Measurements from ENCODE around the gene TFB2M.
A peak's percentile ranks its signal among the peaks of the same experiment; 100 is the strongest.
"Not testable (repeated sequence)": the region's sequence is repeated elsewhere in the genome, so short reads cannot be mapped to it uniquely, and the experiment has no call there.

Gene TFB2M, protein sequence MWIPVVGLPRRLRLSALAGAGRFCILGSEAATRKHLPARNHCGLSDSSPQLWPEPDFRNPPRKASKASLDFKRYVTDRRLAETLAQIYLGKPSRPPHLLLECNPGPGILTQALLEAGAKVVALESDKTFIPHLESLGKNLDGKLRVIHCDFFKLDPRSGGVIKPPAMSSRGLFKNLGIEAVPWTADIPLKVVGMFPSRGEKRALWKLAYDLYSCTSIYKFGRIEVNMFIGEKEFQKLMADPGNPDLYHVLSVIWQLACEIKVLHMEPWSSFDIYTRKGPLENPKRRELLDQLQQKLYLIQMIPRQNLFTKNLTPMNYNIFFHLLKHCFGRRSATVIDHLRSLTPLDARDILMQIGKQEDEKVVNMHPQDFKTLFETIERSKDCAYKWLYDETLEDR

DNA sequence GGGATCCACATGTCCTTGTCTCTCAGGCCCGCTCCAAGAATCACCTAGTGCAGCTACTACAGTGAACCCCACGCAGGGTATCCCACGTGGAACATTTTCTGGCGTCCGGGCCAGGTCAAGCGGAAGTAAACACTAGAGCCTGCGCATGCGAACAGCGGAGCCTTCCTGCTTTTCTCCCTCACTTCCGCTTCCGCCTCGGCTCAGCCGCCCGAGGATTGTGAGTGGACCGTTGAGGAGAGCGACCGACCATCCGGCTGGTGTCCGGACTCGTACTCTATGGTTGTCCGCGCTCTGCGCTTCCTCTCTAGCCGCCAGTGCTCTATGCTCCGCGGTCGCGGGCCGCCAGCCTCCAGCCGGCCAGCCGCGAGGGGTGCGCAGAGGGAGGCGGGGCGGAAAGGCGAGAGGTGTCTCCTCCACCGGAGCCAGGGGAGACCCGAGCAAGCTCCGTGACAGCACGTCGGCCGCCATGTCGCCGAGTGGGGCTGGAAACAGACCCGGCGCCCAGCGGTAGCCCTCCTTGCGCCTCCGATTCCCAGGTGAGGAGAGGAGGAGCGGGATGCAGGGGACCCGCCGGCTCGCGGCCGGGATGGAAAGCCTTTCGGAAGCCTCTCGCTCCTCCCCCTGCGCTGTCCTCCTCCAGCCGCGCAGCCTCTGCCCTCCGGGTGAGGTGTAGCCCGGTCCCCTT lies at the start of gene TFB2M, which contains the start of gene CNST:
TSS of gene TFB2M (minus strand) at position 134 of the 685 bp plus-strand sequence. CDS start at position 11, 123 bp downstream.
TSS of gene CNST (plus strand) at position 329 of the 685 bp plus-strand sequence. CDS start 25,107 bp downstream, outside the sequence.
- DNase-seq (ENCODE audit: low spot score), result peak; percentile 98

GRCh38 chr1:246613096-246613758 lies 47.2 kb upstream of the TFB2M start:
- no peak for DNase-seq (ENCODE audit: low spot score)

GRCh38 chr1:246609632-246610031 lies 43.6 kb upstream of the TFB2M start:
- DNase-seq (ENCODE audit: low spot score), result no peak

DNA sequence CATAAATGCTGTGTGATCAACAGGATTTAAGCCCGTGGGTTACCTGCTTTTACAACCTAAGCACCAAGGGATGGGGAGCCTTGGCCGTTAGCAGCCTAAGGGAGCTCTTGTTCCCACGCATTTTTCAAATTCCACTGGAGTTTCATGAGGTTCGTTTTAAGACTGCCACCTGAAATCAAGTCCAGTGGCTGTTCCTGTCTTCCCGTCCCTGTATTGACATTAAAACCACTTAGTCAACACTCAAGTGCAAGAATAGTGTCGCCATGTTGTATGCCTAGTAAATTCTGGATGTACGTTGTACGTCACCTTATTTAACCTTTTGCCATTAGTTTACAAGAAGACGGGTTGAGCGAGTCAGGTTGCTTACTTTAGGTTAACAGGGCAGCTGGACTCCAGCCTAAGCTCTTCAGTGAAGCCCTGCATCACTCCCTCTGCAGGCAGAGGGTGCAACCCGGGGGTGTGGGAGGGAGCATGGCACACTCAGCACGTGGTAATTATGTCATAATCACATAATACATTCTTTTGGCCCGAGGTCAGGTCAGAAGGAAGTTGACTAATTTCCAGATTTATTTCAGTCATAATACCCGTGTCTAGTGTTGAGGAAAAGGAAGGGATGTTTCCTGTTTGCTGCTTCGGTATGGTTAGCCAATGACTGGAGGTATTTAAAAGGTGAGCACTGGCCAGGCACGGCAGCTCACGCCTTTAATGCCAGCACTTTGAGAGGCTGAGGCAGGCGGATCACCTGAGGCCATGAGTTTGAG lies 42.7 kb upstream of the TFB2M start:
- DNase-seq (ENCODE audit: low spot score), result no peak

DNA sequence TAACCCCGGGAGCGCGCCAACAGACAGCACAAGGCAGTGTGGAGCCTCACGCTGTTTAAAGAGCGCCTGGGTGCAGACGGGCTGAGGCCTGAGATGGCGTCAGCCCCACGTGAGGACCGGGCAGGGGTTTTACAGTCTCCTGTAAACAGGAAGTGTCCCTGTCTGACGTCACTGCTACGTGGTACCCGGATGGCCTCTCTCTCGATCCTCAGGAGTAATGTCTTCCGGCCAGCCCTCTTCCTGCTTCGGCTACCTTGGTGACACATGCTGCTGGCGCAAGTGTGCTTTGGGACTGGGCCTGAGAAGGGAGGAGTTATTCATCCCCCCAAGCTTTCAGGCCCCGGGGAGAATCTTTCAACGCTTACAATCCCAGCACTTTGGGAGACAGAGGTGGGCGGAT lies 41.4 kb upstream of the TFB2M start:
- DNase-seq (ENCODE audit: low spot score), result no peak

DNA sequence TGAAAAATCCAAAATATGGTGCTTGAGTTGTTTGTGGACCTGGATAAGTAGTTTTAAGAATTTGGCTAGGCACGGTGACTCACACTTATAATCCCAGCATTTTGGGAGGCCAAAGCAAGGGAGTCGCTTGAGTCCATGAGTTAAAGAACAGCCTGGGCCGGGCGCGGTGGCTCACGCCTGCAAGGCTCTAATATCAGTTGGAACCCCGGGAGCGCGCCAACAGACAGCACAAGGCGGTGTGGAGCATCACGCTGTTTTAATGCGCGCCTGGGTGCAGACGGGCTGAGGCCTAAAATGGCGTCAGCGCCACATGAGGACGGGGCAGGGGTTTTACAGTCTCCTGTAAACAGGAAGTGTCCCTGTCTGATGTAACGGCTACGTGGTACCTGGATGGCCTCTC lies 39.2 kb upstream of the TFB2M start:
- not testable (repeated sequence) for DNase-seq (ENCODE audit: low spot score)

- no peak for DNase-seq (ENCODE audit: low spot score)
These were observed 36.1 kb upstream of the TFB2M start for GRCh38 chr1:246602194-246602593.

- DNase-seq (ENCODE audit: low spot score), result no peak
These were observed 34.5 kb upstream of the TFB2M start for GRCh38 chr1:246600579-246600978.

DNA sequence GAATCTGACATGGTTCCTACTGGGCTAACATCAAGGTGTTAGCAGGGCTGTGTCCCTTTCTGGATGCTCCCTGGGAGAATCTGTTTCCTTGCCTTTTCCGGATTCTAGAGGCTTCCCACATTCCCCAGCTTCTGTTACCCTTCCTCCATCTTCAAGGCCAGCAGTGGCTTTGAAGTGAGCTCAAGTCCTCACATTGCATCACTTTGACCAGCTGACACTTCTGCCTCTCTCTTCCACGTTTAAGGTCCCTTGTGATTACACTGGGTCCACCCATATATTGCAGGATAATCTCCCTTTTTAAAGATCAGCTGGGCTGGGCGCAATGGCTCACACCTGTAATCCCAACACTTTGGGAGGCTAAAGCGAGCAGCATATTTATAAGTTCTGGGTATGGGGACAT lies 33.3 kb upstream of the TFB2M start:
- no peak for DNase-seq (ENCODE audit: low spot score)

DNA sequence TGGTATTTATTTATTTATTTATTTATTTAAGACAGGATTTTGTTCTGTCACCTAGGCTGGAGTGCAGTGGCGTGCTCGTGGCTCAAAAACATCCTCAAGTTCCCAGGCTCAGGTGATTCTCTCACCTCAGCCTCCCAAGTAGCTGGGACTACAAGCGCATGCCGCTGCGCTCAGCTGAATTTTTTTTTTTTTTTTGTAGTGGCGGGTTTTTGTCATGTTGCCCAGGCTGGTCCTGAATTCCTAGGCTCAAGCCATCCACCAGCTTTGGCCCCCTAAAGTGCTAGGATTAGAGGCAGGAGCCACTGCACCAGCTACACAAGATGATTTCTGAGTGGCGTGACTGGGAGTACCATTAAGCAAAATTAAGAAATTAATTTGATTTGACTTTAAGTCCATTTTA lies 31.9 kb upstream of the TFB2M start:
- DNase-seq (ENCODE audit: low spot score), result no peak

DNA sequence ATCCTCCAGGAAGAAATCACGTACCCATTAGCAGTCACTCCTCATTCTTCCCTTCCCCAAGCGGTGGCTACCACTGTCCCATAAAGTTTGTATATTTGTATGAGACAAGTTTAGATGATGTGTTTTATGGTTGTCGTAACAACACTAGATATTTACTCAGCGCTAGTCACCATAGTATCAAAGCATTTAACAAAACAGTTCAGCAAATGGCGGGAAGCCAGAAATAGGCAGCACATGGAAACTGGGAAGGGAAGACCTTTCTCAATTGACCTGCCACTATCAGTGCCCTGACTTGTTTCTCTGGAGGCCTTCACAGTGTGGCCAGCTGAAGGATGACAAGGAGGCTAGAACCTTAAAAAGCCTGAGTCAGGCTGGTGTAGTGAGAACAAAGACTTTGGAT lies 31.3 kb upstream of the TFB2M start:
- DNase-seq (ENCODE audit: low spot score), result no peak

GRCh38 chr1:246595146-246595545 lies 29.1 kb upstream of the TFB2M start:
- no peak for DNase-seq (ENCODE audit: low spot score)

GRCh38 chr1:246592695-246593094 lies 26.6 kb upstream of the TFB2M start:
- no peak for DNase-seq (ENCODE audit: low spot score)

DNA sequence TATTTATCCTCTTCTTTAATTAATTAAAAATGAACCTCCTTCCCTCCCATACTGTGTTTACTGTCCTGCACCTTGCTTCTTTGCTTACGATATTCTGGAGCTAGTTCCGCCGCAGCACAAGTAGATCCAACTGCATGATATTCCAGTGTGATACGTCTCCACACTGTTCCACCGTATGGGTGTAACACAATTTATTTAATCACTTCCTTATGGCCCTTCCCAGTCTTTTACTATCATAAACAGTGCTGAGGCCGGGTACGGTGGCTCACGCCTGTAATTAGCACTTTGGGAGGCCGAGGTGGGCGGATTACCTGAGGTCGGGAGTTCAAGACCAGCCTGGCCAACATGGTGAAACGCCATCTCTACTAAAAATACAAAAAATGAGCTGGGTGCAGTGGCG lies 25.9 kb upstream of the TFB2M start:
- DNase-seq (ENCODE audit: low spot score), result no peak

DNA sequence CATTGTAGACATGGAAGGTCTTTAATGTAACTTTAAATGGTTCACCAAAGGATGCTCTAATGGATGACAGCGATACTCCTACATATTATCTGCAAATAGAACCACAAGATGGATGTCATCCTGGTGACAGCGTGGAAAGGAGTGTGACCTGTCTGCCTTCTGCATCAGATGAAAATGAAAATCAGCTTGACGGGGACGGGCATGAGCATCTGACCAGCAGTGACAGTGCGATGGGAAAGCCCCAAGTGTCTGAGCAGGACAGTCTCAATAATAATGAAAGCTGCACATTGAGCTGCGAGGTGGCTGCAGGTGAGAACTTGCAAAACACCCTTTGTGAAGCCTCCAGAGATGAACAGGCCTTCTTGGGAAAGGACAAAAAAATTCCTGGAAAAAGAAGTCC lies 25.4 kb upstream of the TFB2M start:
- no peak for DNase-seq (ENCODE audit: low spot score)

GRCh38 chr1:246591047-246591446 lies 25.0 kb upstream of the TFB2M start:
- DNase-seq (ENCODE audit: low spot score), result no peak

GRCh38 chr1:246589919-246590318 lies 23.9 kb upstream of the TFB2M start:
- DNase-seq (ENCODE audit: low spot score), result not testable (repeated sequence)

DNA sequence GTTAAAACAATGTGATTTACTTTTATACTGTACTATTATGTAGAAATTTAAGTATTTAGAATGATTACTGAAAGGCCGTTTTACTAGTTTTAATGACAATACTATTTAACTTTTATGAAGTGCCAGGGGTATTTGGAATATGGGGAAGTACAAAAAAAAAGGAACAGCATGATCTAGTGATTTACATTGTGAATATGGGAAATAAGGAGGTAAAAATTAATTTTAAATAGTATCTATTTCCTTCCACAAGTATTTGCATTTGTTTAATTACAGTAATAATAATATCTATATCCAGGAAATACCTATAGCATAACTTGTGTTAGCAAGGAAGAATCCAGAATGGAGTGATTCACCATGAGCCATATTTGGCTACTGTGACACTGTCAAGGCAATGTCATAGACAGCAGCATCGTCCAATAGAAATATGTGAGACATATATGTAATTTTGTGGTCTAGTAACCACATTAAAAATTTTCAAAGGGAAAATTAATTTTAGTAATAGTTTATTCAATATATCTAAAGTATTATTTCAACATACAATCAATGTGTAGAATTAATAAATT lies 22.2 kb upstream of the TFB2M start:
- no peak for DNase-seq (ENCODE audit: low spot score)

DNA sequence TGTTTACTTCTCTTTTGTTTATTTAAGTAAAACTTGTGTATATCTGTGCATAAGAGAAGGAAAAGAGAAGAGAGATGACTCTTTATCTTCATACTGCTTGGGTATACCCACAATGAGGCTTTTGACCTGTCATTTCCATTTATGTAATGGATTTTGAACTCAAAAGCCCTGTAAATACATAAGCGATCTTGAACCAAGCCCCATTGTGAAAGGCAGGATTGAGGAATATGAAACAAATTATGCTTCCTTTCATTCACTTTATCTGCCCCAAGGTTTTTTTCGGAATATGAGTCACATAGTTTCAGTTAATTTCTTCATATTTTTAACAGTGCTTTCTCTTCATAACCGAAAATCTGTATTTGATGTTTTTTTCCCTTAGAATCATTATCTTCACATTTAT lies 21.5 kb upstream of the TFB2M start:
- DNase-seq (ENCODE audit: low spot score), result no peak

- no peak for DNase-seq (ENCODE audit: low spot score)
These were observed 21.0 kb upstream of the TFB2M start for GRCh38 chr1:246587032-246587431.

DNA sequence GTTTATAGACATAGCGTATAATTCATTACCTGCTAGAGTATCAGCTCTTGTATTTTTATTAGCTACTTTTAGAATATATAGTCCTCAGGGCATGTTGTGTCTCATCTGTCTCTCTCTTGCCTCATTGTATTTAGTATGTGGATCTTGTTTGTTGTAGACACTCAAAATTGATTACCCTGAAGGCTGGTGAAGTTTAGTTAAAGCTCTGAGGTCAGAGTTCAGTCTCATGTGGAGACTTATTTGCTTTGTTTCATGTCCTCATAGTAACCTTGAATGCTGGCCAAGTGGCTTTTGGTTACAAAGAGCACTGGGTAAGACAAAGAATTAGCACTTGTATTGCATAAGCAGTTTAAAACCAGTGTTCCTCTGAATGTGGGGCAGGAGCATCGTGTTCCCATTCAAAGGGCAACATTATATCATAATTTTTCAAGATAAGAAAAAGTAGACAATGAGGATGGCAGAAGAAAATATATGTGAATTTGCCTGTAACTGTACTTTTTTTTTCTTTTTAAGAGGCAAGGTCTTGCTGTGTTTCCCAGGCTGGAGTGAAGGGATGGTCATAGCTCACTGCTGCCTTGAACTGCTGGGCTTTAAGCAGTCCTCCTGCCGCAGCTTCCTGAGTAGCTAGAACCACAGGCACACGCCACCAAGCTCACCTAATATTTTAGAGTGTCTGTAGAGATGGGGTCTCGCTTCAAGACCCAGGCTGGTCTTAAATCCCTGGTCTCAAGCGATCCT lies 17.6 kb upstream of the TFB2M start:
- DNase-seq (ENCODE audit: low spot score), result no peak
